Panc1 (cell line): ENCODE results near the gene ZP1.

Experiments
- CTCF ChIP-seq: fragments of 450-650 bp; IDR thresholded peaks from 2 replicates; pipeline ENCODE4 v1.5.1; 2017; ENCODE audit warnings: mild to moderate bottlenecking
- POLR2AphosphoS5 ChIP-seq: IDR thresholded peaks from 2 replicates; pipeline ENCODE4 v1.6.1; 2012; ENCODE audit warnings: mild to moderate bottlenecking, low read depth, low read length, moderate library complexity
- REST ChIP-seq, 2 experiments: IDR thresholded peaks; 2 replicates each; pipeline ENCODE4 v1.6.1; 2011 to 2012; ENCODE audit warnings: low read depth in 2 of 2, control low read depth in 1 of 2, low read length in 1 of 2, mild to moderate bottlenecking in 1 of 2, moderate library complexity in 1 of 2; ENCODE audit not compliant: insufficient read depth in 1 of 2
- SIN3A ChIP-seq: IDR thresholded peaks from 2 replicates; pipeline ENCODE4 v1.6.1; 2012; ENCODE audit warnings: low read depth, mild to moderate bottlenecking, low read length, moderate library complexity, borderline replicate concordance; ENCODE audit not compliant: insufficient read depth
- TCF7L2 ChIP-seq: IDR thresholded peaks from 2 replicates; pipeline ENCODE4 v1.6.1; 2011; ENCODE audit warnings: mild to moderate bottlenecking, low read depth, low read length, inconsistent platforms

- TF ChIP-seq CTCF (no peak), REST (IDR thresholded peaks at IDR 0.05; ENCODE audit: insufficient read depth in 1 of 2, low read depth in 2 of 2, low read length in 1 of 2) (no peak), POLR2AphosphoS5 (no peak), SIN3A (no peak), TCF7L2 (no peak)
These were observed 8.4 kb upstream of the ZP1 start for GRCh38 chr11:60858731-60859464.
